HG03064 (cell line): Measurements from ENCODE around the gene KISS1.
A peak's percentile ranks its signal among the peaks of the same experiment; 100 is the strongest.

Experiments used
- ATAC-seq: cut with Tn5 transposase; IDR thresholded peaks from one replicate; pipeline ENCODE4 v1.9.1; 2021; ENCODE audit warnings: low read depth; ENCODE audit not compliant: unreplicated experiment

The KISS1 gene

DNA sequence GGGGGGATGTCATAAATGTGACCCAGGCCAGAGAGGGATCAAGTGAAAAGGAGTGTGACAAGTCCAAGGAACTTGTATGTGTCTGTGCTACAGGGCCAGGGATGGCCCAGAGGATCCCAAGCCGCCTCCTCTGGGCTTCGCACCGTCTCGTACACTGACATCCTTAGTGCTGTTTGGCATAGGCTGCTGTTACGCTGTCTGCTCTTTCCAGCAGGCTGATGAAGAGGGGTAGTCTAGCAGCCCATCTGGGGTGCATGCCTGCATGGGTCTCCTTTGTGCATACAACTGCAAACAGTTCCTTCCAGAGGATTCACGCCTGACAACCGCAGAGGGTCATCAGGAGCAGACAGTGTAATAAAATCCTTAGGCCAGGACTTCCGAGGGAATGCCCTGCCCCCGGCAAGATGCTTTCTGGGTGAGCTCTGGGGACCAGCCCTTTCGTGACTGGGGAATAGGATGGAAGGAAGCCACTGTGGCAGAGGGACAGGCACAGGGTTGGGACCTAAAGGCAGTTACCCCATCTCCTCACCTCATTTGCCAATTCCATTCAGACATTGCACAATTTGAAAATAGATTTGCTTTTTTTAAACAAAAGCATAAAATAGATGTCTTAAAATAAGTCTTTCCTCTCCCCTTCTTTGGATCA lies 23.8 kb upstream of the KISS1 start:
- no peak for ATAC-seq

GRCh38 chr1:204218552-204218951 lies 22.3 kb upstream of the KISS1 start:
- ATAC-seq, result no peak

DNA sequence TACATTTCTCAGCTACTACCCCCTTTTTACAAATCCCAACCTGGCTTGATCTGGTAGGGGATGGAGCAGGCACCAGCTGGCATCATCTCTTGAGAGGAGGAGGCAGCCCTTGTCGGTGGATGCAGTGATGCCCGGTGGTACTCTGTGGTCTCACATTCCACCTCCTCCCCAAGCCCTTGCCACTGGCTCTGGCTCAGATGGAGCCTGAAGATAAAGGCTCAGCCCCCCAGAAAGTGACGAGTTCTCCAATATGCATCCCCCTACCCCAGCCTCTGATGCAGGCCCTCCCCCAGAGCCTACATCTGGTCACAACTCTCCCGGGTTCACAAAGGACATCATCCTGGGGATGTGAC lies 21.3 kb upstream of the KISS1 start:
- ATAC-seq, result no peak

DNA sequence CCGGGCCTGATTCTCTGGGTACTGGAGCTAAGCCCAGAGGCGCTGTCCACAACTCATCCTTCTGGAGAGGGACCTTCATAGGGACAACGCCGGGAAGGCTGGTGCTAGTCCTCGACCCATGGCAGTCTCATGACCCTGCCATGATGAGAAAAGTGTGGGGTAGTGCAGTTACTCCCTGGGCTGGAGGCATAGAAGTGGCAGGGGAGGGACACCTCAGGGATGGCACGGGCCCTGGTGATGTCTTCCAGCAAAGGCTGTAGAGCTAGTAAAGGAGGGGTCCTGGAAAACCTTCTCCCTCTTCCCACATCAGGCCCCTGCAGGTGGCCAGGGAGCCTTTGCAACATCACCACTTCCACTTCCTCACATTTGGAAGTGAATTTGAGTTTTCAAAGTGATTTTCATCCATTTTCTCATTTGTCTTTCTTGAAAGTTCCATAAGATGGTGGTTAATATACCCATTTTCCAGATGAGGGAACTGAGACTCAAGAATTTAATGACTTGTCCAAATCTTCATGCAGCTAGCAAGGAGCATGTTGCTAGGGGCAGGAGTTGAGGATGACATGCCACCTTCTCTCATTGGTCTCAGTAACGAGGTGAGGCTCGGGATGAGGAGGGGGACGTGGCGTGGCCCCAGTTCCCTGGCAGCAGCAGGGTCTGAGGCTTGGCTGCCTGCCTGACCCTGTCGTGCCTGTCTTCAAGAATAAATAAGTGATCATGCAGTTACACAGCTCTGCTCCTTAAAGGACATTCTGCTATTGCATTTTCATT lies 20.8 kb upstream of the KISS1 start:
- ATAC-seq, result no peak

- ATAC-seq, result no peak
These were observed 19.9 kb upstream of the KISS1 start for GRCh38 chr1:204216236-204216635.

GRCh38 chr1:204213668-204214662 lies 17.7 kb upstream of the KISS1 start, which contains the start of gene GOLT1A:
TSS of gene GOLT1A (minus strand) at chr1:204213988. CDS start at chr1:204213906, 82 bp downstream.
- peak; percentile 71 for ATAC-seq

- ATAC-seq, result no peak
These were observed 16.4 kb upstream of the KISS1 start for GRCh38 chr1:204212715-204213114.

DNA sequence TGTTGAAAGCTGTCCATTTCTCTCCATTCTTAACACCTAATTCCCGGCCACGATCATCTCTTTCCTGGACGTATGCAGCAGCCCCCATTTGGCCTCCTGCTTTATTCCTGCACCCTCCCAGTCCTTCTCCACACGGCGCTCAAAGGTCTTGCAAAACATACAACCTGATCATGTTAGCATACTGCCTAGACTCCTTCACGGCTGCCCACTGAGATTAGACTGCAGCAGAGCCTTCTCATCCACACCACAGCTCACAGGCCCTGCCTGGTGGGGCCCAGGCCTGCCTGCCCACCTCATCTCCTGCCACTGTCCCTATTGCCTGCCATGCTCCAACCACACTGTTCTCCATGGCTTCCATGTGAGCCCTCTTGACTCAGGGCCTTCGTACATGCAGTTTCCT lies 14.8 kb upstream of the KISS1 start:
- ATAC-seq, result no peak

DNA sequence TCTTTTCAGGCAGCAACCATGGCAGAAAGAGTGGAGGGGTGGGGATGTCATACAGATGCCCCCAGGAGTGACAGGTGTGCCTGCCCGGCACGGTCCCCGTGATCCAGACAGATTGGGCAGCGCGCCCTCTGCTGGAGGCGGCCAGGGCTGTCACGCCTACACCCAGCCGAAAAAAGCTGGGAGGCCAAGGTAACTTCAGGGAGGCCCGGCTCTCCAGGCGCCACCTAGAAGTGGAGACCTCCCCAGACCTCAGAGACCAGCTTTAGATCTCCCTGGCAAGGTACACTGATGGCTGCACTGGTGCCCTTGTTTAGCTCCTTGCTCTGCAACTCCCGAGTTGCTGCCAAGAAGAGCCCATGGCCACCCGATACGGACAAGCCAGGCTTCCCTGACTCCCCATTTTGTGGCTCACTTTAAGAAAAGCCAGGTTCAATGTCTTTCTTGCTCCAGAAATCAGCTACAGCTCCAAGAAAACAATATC lies 10.9 kb upstream of the KISS1 start:
- ATAC-seq, result no peak

DNA sequence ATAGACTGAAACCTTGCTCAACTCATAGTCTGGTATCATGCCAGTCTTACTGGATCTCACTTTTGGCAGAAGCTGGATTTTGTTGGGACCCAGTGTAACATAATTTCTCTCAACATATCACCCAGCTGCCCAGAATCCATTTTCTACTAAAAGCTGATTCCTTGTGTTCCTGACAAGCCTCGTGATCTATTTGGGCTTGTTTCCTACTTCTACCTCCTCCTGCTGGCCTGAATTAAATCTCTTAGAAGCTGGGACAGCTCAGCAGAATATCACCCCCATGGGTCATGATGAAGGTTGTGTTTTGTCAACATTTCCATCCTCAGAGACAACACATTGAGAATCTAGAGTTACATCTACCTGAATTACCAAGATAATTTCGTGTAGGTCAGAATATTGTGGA lies 9.8 kb upstream of the KISS1 start:
- no peak for ATAC-seq

- no peak for ATAC-seq
These were observed 9.2 kb upstream of the KISS1 start for GRCh38 chr1:204205486-204205885.

DNA sequence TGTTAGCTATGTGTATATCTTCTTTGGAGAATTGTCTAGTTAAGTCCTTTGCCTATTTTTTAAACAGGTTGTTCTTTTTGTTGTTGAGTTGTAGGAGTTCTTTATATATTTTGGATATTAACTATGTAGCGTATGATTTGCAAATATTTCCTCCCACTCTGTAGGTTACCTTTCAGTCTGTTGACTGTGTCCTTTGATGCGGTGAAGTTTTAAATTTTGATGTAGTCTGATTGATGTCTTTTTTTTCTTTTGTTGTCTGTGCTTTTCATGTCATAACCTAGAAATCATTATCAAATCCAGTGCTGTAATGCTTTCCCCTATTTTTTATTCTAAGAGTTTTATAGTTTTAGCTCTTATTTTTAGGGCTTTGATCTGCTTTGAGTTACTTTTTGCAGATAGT lies 8.7 kb upstream of the KISS1 start:
- ATAC-seq, result no peak

- ATAC-seq, result no peak
These were observed 7.0 kb upstream of the KISS1 start for GRCh38 chr1:204203206-204203767.

GRCh38 chr1:204202481-204202880 lies 6.2 kb upstream of the KISS1 start:
- ATAC-seq, result no peak

DNA sequence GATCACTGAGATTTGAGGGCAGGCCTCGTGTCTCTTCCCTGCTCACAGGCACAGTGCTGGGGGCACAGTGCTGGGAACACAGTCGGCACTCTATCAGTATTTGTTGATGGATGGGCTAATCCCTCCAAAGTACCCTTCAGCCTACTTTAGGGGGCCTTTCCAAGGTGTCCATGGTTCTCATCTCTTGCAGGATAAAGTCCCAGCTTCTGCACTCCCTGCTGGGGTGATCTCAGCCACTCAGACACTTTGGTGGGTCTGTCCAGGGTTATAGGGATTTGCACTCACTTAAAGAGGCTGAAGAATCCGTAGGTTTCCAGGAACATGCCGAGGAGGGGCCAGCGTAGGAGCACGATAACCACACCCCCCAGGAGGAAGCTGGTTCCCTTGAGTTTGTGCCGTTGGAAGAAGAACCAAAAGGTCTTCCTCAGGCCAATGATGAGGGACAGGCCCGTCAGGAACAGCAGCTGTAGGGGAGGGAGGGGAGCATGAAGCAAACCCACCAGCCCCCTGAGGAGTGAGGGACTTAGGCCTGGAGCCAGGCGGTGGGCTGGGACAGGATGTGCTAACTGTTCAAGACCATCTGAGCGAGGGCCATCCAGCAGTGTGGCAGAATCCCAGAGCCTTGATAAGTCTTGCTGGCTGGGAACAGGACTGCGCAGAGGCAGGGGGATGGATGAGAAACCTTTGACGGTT lies 5.2 kb upstream of the KISS1 start:
- no peak for ATAC-seq

- ATAC-seq, result no peak
These were observed 3.3 kb upstream of the KISS1 start for GRCh38 chr1:204199579-204199978.

GRCh38 chr1:204198348-204199340 lies 2.4 kb upstream of the KISS1 start:
- ATAC-seq, result no peak

- no peak for ATAC-seq
These were observed 777 bp upstream of the KISS1 start for GRCh38 chr1:204197068-204197467.

GRCh38 chr1:204194771-204195170 lies 1.5 kb downstream of the KISS1 start:
- no peak for ATAC-seq
